ENCODE data around the gene PHRF1.
"Not testable (repeated sequence)": the region's sequence is repeated elsewhere in the genome, so short reads cannot be mapped to it uniquely, and the experiment has no call there.

PHRF1 gene

DNA sequence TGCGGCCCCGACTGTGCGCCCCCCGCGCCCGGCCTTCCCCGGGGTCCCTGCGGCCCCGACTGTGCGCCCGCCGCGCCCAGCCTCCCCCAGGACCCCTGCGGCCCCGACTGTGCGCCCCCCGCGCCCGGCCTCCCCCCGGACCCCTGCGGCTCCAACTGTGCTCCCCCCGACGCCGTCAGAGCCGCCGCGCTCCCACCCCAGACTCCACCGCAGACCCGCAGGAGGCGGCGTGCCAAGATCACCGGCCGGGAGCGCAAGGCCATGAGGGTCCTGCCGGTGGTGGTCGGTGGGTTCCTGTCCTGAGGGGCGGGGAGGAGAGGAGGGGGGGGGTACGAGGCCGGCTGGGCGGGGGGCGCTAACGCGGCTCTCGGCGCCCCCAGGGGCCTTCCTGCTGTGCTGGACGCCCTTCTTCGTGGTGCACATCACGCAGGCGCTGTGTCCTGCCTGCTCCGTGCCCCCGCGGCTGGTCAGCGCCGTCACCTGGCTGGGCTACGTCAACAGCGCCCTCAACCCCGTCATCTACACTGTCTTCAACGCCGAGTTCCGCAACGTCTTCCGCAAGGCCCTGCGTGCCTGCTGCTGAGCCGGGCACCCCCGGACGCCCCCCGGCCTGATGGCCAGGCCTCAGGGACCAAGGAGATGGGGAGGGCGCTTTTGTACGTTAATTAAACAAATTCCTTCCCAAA lies 63.9 kb downstream of the PHRF1 start:
- Histone ChIP-seq H3K27me3 (ENCODE audit: insufficient read depth, low read length) (no peaks in the 10 kb centered on the region), H2AFZ (ENCODE audit: low read depth, low read length) (no peak overlapping the region), H3K9me3 (ENCODE audit: low read length) (peaks cover 6% of the 10 kb centered on the region), H3K4me3 (ENCODE audit: low read length) (no peak overlapping the region), H3K4me1 (ENCODE audit: insufficient read depth, low read length) (peaks cover 13% of the 10 kb centered on the region), H3K36me3 (ENCODE audit: insufficient read depth, low read length) (peaks cover 29% of the 10 kb centered on the region)

DNA sequence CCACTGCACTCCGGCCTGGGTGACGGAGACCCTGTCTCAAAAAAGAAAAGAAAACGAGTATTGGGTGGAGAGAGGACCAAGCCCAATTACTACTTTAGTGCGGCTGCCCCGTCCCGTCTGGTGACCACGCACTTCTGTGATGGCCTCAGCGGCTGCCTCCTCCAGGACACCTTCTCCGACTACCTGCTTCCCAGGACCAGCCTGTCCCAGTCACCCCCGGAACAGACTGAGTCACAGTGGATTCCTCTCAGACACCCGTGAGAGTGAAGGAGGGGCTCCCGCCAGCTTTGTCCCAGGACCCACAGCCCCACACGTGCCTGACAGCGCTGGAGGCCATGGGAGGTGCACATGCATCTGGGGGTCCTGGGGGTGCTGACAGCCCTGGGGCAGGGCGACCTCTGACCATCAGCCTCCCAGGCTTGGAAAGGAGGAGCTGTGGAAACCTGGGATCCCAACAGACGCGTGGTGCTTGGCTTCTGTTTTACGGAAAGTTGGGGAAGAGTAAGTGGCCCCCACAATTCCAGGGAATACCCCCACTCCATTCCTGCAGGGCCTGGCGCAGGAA lies 65.6 kb downstream of the PHRF1 start:
- Histone ChIP-seq H3K36me3 (ENCODE audit: insufficient read depth, low read length) (peaks cover 28% of the 10 kb centered on the region), H3K9me3 (ENCODE audit: low read length) (peaks cover 3% of the 10 kb centered on the region), H3K4me3 (ENCODE audit: low read length) (no peak overlapping the region), H2AFZ (ENCODE audit: low read depth, low read length) (no peak overlapping the region), H3K4me1 (ENCODE audit: insufficient read depth, low read length) (peaks cover 13% of the 10 kb centered on the region), H3K27me3 (ENCODE audit: insufficient read depth, low read length) (no peaks in the 10 kb centered on the region)

DNA sequence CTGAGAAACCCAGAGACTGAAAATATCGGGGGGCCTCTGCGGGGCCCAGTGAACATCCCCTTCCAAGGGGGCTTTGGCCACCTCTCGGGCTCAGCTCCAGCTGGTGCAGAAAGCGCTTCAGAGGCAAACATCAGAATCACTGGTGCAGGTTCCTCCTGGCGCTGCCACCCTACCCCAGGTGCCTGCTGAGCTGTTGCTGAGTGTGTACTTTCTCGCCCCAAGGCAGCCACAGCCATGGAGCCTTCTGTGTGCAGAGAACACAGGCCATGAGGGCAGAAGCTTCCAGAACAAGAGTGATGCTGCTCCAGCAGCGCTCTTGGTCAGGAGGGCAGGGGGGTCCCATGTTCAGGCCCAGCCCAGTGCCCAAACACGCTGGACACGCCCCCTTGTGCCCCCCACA lies 67.1 kb downstream of the PHRF1 start:
- no peak overlapping the region for H2AFZ ChIP-seq (ENCODE audit: low read depth, low read length)
- no peak overlapping the region for H3K4me3 ChIP-seq (ENCODE audit: low read length)
- peaks cover 7% of the 10 kb centered on the region for H3K4me1 ChIP-seq (ENCODE audit: insufficient read depth, low read length)
- no peaks in the 10 kb centered on the region for H3K27me3 ChIP-seq (ENCODE audit: insufficient read depth, low read length)
- H3K36me3 ChIP-seq (ENCODE audit: insufficient read depth, low read length), result peaks cover 28% of the 10 kb centered on the region
- H3K9me3 ChIP-seq (ENCODE audit: low read length), result no peaks in the 10 kb centered on the region

DNA sequence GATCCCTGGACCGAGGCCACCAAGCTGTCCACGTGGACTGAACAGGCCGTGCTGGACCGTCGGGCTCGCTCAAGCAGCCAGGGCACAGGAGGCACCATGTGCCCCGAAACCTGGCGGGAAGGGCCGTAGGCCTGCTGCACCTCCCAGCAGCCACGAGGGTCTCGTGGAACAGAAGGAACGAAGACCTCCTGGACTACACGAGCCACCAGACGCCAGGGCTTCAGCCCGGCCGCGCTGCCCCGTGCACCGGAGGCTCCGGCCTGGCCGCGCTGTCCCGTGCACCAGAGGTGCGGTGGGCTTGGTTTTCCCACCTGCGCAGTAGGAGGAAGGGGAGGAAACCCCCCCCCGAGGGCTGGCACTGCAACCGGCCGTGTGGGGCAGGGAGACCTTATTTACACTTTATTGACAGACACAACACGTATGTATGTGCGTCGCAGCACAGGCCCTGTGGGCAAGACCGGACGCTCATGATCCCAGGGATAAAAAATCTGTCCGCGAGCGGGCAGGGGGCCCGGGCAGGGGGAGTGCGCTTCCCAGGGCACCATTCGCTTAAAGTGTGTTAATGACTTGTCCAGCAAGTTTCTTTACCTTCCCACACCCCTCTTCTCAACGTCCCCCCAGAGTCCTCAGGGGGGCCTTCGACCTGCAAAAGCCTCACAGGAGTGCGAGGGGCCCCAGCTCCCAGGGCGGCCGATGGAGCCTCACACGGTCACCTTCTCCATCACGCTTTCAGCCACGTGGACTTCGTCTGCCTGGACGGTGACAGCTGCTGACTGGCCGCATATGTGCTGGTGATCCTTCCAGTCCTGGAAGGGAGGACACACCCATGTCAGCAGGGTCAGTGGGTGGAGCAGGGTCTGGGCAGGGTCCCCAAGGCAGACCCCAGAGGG lies 67.8 kb downstream of the PHRF1 start:
- Histone ChIP-seq H3K4me1 (ENCODE audit: insufficient read depth, low read length) (peaks cover under 1% of the 10 kb centered on the region), H2AFZ (ENCODE audit: low read depth, low read length) (no peak overlapping the region), H3K27me3 (ENCODE audit: insufficient read depth, low read length) (no peaks in the 10 kb centered on the region), H3K4me3 (ENCODE audit: low read length) (no peak overlapping the region), H3K36me3 (ENCODE audit: insufficient read depth, low read length) (peaks cover 28% of the 10 kb centered on the region), H3K9me3 (ENCODE audit: low read length) (no peaks in the 10 kb centered on the region)

DNA sequence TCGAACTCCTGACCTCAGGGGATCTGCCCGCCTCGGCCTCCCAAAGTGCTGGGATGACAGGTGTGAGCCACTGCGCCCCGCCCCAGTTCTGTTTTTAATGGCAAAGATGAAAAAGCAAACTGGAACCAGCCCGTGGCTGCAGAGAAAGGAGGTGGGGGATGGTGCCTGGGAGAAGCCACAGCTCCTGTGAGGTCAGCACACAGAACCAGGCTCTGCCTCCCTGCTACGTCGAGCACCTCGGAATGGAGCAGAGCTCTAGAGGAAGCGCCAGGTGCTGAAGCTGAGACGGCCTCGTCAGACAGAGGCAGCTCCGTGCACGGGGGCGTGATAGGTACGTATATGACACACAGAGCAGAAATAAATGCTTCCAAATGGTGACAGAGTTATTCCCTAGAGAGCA lies 69.3 kb downstream of the PHRF1 start:
- H3K36me3 ChIP-seq (ENCODE audit: insufficient read depth, low read length), result peaks cover 31% of the 10 kb centered on the region
- H3K4me1 ChIP-seq (ENCODE audit: insufficient read depth, low read length), result no peaks in the 10 kb centered on the region
- no peaks in the 10 kb centered on the region for H3K9me3 ChIP-seq (ENCODE audit: low read length)
- no peak overlapping the region for H3K4me3 ChIP-seq (ENCODE audit: low read length)
- no peak overlapping the region for H2AFZ ChIP-seq (ENCODE audit: low read depth, low read length)
- H3K27me3 ChIP-seq (ENCODE audit: insufficient read depth, low read length), result no peaks in the 10 kb centered on the region

DNA sequence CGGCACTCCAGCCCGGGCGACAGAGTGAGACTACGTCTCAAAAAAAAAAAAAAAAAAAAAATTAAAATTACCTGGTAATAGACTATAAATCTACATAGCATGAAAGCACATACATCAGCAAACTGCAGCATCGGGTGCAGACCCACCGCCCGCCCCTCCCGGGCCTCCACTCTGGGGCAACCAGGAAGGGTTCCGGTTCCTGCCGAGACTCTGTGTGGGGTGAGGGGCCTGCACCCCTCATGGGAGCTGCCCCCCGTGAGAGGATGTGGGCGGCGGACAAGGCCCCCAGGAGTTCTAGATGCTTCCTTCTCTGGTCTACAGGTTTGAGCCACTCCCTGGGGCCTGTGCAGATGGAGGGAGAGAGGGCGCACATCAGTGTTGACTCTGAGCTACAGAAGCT lies 69.9 kb downstream of the PHRF1 start:
- Histone ChIP-seq H3K36me3 (ENCODE audit: insufficient read depth, low read length) (peaks cover 26% of the 10 kb centered on the region), H3K4me3 (ENCODE audit: low read length) (no peak overlapping the region), H2AFZ (ENCODE audit: low read depth, low read length) (no peak overlapping the region), H3K9me3 (ENCODE audit: low read length) (no peaks in the 10 kb centered on the region), H3K27me3 (ENCODE audit: insufficient read depth, low read length) (no peaks in the 10 kb centered on the region), H3K4me1 (ENCODE audit: insufficient read depth, low read length) (no peaks in the 10 kb centered on the region)

DNA sequence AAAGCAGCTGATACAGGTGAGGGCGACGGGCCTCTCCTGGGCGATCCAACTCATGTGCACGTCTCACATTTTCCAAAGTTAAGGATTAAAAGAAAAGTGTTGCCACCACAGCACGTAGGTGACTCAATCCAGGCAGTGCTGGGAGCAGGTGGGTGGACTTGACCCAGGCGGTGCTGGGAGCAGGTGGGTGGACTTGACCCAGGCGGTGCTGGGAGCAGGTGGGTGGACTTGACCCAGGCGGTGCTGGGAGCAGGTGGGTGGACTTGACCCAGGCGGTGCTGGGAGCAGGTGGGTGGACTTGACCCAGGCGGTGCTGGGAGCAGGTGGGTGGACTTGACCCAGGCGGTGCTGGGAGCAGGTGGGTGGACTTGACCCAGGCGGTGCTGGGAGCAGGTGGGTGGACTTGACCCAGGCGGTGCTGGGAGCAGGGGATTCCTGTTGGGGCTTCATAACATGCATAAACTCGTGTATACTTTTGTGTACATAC lies 71.4 kb downstream of the PHRF1 start:
- H3K36me3 ChIP-seq (ENCODE audit: insufficient read depth, low read length), result peaks cover 22% of the 10 kb centered on the region
- H3K4me3 ChIP-seq (ENCODE audit: low read length); H3K9me3 ChIP-seq (ENCODE audit: low read length); H3K27me3 ChIP-seq (ENCODE audit: insufficient read depth, low read length); H2AFZ ChIP-seq (ENCODE audit: low read depth, low read length); H3K4me1 ChIP-seq (ENCODE audit: insufficient read depth, low read length): not testable (repeated sequence)

DNA sequence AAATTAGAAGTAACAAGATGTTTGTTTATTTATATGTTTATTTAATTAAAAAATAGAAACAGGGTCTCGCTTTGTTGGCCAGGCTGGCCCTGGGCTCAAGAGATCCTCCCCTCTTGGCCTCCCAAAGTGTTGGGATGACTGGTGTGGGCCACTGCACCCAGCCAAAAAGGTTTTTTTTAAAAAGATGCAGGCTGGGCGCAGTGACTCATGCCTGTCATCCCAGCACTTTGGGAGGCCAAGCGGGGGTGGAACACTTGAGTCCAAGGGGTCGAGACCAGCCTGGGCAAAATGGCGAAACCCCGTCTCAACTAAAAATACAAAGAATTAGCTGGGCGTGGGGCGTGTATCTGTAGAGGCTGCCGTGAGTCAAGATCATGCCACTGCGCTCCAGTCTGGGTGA lies 74.2 kb downstream of the PHRF1 start:
- no peak overlapping the region for H2AFZ ChIP-seq (ENCODE audit: low read depth, low read length)
- no peaks in the 10 kb centered on the region for H3K27me3 ChIP-seq (ENCODE audit: insufficient read depth, low read length)
- no peak overlapping the region for H3K4me3 ChIP-seq (ENCODE audit: low read length)
- H3K36me3 ChIP-seq (ENCODE audit: insufficient read depth, low read length), result peaks cover 21% of the 10 kb centered on the region
- H3K4me1 ChIP-seq (ENCODE audit: insufficient read depth, low read length), result no peaks in the 10 kb centered on the region
- H3K9me3 ChIP-seq (ENCODE audit: low read length), result no peaks in the 10 kb centered on the region

DNA sequence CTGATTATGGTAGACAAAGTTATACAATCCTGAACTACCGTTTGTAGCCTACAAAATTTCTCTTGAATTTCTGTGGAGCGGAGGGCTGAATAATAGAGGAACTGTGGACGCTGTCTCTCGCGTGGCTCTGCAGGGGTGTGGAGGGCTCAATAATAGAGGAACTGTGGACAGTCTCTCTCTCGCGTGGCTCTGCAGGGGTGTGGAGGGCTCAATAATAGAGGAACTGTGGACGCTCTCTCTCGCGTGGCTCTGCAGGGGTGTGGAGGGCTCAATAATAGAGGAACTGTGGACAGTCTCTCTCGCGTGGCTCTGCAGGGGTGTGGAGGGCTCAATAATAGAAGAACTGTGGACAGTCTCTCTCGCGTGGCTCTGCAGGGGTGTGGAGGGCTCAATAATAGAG lies 76.9 kb downstream of the PHRF1 start:
- H3K9me3 ChIP-seq (ENCODE audit: low read length); H3K27me3 ChIP-seq (ENCODE audit: insufficient read depth, low read length); H3K4me1 ChIP-seq (ENCODE audit: insufficient read depth, low read length); H2AFZ ChIP-seq (ENCODE audit: low read depth, low read length); H3K4me3 ChIP-seq (ENCODE audit: low read length): not testable (repeated sequence)
- H3K36me3 ChIP-seq (ENCODE audit: insufficient read depth, low read length), result peaks cover 16% of the 10 kb centered on the region

DNA sequence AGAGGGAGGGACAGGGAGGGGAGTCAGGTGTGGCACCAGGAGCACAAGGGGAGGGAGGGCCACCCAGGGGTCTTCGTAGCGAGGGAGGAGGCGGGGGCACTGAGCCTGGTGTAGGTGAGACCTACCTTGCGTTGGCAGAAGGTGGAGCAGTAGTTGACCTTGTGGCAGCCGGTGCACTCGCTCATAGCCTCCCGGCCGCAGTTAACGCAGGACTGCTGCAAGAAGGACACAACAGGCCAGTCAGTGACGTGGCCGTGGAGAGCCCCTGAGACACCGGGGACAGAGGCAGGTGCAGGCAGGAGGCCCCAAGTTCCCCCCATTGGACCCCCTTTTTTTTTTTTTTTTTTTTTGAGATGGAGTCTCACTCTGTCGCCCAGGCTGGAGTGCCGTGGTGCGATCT lies 77.6 kb downstream of the PHRF1 start:
- no peak overlapping the region for H2AFZ ChIP-seq (ENCODE audit: low read depth, low read length)
- no peak overlapping the region for H3K4me3 ChIP-seq (ENCODE audit: low read length)
- no peaks in the 10 kb centered on the region for H3K27me3 ChIP-seq (ENCODE audit: insufficient read depth, low read length)
- peaks cover 21% of the 10 kb centered on the region for H3K36me3 ChIP-seq (ENCODE audit: insufficient read depth, low read length)
- no peaks in the 10 kb centered on the region for H3K4me1 ChIP-seq (ENCODE audit: insufficient read depth, low read length)
- no peaks in the 10 kb centered on the region for H3K9me3 ChIP-seq (ENCODE audit: low read length)

DNA sequence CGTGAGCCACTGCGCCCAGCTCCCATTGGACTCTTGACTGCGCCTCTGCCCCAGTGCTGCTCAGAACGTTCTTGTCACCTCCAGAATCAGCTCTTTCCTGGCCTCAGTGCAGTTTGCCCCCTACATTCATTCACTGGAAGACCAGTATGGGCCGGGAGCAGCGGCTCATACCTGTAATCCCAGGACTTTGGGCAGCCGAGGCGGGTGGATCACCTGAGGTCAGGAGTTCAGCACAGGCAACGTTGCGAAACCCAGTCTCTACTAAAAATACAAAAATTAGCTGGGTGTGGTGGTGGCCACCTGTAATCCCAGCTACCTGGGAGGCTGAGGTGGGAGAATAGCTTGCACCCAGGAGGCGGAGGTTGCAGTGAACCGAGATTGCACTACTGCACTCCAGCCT lies 78.2 kb downstream of the PHRF1 start:
- not testable (repeated sequence) for H3K4me3 ChIP-seq (ENCODE audit: low read length); H2AFZ ChIP-seq (ENCODE audit: low read depth, low read length); H3K27me3 ChIP-seq (ENCODE audit: insufficient read depth, low read length); H3K9me3 ChIP-seq (ENCODE audit: low read length); H3K4me1 ChIP-seq (ENCODE audit: insufficient read depth, low read length)
- peaks cover 22% of the 10 kb centered on the region for H3K36me3 ChIP-seq (ENCODE audit: insufficient read depth, low read length)

DNA sequence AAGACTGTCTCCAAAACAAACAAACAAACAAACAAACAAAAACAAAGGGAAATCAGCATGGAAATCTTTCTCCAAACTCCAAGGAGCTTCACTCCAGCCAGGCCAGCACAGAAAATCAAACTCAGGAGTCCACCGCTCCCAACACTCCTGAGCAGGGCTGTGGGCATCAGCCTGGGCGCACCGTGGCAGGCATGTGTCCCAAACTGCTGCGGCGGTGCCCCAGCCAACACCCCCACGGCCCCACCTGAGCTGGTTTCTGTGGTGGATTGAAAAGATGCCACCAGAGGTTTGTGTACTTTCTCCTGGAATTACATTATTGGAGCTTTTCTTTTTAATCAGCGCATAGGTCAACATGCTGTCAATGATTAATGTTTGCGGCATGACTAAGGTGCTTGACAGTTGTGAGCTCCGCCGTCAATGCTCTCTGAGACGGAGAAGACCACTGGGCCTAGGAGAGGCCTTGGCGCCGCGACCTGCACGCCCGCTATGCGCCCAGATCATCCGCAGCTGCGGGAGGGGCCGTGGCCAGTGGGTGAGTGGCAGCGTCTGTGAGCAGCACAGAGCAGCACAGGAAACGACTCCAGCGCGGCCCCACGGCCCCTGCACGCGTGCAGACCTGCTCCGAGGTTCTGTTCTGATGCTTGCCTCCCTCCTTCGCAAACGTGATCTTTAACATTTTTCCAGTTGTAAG lies 78.9 kb downstream of the PHRF1 start:
- Histone ChIP-seq H2AFZ (ENCODE audit: low read depth, low read length) (no peak overlapping the region), H3K27me3 (ENCODE audit: insufficient read depth, low read length) (no peaks in the 10 kb centered on the region), H3K4me1 (ENCODE audit: insufficient read depth, low read length) (no peaks in the 10 kb centered on the region), H3K36me3 (ENCODE audit: insufficient read depth, low read length) (peaks cover 26% of the 10 kb centered on the region), H3K9me3 (ENCODE audit: low read length) (no peaks in the 10 kb centered on the region), H3K4me3 (ENCODE audit: low read length) (no peak overlapping the region)

DNA sequence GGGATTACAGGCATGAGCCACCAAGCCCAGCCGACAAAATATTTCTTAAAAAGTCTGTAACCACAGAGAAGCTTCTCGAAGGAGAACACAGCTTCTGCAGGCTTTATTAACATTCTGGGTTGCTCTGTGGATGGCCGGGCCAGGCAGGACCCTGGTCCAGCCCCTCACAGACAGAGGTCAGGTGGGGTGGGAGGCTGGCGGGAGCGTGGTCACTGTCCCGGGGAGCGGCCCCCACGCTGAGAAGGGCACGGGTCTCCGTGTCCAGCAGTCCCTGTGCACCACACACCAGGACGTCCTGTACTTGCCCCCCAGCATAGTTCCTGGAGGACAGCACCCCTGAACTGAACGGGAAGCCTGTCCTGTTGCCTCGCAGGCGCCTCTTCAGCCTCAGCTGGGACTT lies 80.2 kb downstream of the PHRF1 start:
- Histone ChIP-seq H3K27me3 (ENCODE audit: insufficient read depth, low read length) (no peaks in the 10 kb centered on the region), H3K4me3 (ENCODE audit: low read length) (no peak overlapping the region), H2AFZ (ENCODE audit: low read depth, low read length) (no peak overlapping the region), H3K9me3 (ENCODE audit: low read length) (no peaks in the 10 kb centered on the region), H3K4me1 (ENCODE audit: insufficient read depth, low read length) (no peaks in the 10 kb centered on the region), H3K36me3 (ENCODE audit: insufficient read depth, low read length) (peaks cover 35% of the 10 kb centered on the region)

Measured in neuron (in vitro differentiated cells).